ENCODE data around the gene GALR3.

Gene GALR3

DNA sequence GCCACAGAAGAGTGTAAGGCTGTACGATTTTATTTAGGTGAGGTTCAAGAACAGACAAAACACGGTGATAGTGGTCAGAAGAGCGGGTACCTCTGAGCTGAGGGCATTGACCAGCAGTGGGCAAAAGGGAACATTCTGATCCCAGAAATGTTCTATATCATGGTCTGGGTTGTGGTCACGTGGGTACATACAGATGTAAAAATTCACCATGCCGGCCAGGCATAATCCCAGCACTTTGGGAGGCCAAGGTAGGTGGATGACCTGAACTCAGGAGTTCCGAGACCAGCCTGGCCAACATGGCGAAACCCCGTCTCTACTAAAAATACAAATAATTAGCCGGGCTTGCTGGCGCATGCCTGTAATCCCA lies 46.6 kb upstream of the GALR3 start:
- Histone ChIP-seq H3K27ac (replicated peaks) (no peak overlapping the region), H3K4me3 (replicated peaks; ENCODE audit: insufficient read depth, low read length) (no peak overlapping the region), H3K27me3 (ENCODE audit: insufficient read depth, poor library complexity, severe bottlenecking) (no peaks in the 10 kb centered on the region)
- no peak for TF ChIP-seq GABPA (IDR thresholded peaks at IDR 0.05; ENCODE audit: low read depth)
- TF ChIP-seq, protein P1, sequence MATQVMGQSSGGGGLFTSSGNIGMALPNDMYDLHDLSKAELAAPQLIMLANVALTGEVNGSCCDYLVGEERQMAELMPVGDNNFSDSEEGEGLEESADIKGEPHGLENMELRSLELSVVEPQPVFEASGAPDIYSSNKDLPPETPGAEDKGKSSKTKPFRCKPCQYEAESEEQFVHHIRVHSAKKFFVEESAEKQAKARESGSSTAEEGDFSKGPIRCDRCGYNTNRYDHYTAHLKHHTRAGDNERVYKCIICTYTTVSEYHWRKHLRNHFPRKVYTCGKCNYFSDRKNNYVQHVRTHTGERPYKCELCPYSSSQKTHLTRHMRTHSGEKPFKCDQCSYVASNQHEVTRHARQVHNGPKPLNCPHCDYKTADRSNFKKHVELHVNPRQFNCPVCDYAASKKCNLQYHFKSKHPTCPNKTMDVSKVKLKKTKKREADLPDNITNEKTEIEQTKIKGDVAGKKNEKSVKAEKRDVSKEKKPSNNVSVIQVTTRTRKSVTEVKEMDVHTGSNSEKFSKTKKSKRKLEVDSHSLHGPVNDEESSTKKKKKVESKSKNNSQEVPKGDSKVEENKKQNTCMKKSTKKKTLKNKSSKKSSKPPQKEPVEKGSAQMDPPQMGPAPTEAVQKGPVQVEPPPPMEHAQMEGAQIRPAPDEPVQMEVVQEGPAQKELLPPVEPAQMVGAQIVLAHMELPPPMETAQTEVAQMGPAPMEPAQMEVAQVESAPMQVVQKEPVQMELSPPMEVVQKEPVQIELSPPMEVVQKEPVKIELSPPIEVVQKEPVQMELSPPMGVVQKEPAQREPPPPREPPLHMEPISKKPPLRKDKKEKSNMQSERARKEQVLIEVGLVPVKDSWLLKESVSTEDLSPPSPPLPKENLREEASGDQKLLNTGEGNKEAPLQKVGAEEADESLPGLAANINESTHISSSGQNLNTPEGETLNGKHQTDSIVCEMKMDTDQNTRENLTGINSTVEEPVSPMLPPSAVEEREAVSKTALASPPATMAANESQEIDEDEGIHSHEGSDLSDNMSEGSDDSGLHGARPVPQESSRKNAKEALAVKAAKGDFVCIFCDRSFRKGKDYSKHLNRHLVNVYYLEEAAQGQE (IDR thresholded peaks at IDR 0.05; ENCODE audit: insufficient replicate concordance, low read depth) = no peak
- TF ChIP-seq, protein P2, sequence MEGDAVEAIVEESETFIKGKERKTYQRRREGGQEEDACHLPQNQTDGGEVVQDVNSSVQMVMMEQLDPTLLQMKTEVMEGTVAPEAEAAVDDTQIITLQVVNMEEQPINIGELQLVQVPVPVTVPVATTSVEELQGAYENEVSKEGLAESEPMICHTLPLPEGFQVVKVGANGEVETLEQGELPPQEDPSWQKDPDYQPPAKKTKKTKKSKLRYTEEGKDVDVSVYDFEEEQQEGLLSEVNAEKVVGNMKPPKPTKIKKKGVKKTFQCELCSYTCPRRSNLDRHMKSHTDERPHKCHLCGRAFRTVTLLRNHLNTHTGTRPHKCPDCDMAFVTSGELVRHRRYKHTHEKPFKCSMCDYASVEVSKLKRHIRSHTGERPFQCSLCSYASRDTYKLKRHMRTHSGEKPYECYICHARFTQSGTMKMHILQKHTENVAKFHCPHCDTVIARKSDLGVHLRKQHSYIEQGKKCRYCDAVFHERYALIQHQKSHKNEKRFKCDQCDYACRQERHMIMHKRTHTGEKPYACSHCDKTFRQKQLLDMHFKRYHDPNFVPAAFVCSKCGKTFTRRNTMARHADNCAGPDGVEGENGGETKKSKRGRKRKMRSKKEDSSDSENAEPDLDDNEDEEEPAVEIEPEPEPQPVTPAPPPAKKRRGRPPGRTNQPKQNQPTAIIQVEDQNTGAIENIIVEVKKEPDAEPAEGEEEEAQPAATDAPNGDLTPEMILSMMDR (IDR thresholded peaks at IDR 0.05; ENCODE audit: insufficient read depth, low read length) = no peak
- no peak for TF ChIP-seq POLR2AphosphoS5 (IDR thresholded peaks at IDR 0.05; ENCODE audit: low read depth)
- no peak for TF ChIP-seq SPI1 (IDR thresholded peaks at IDR 0.05; ENCODE audit: borderline replicate concordance, low read depth)
- no peak for DNase-seq (ENCODE audit: low read depth in 1 of 2, low spot score in 1 of 2)

DNA sequence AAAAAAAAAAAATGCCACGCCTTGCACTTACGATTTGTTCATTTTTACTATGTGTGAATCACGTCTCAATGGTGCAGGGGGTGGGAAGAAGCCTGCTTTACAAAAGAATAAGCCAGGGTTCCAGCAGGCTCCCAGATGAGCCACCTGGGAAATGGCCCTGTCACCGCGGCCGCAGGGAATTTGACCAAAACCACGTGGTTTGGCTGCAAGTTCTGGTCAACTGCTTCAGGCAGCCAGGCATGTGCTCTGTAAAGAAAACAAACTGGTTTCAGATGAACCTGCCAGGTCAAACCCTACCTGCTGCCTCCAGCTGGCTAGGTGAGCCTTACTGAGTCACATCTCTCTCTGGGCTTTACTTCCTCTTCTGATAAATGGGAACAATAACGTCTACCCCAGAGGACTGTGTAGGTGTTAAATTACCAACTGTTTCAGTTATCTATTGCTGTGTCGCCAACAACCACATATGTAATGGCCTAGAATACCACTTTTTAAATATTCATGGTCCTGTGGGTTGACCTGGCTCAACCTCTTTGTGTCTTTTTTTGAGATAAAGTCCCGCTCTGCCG lies 46.0 kb upstream of the GALR3 start:
- no peak for DNase-seq (ENCODE audit: low read depth in 1 of 2, low spot score in 1 of 2)
- H3K27ac ChIP-seq (replicated peaks) = no peak overlapping the region
- no peaks in the 10 kb centered on the region for H3K27me3 ChIP-seq (ENCODE audit: insufficient read depth, poor library complexity, severe bottlenecking)
- no peak overlapping the region for H3K4me3 ChIP-seq (replicated peaks; ENCODE audit: insufficient read depth, low read length)
- no peak for TF ChIP-seq POLR2AphosphoS5 (IDR thresholded peaks at IDR 0.05; ENCODE audit: low read depth)
- TF ChIP-seq, protein P2 (IDR thresholded peaks at IDR 0.05; ENCODE audit: insufficient read depth, low read length) = no peak
- TF ChIP-seq GABPA (IDR thresholded peaks at IDR 0.05; ENCODE audit: low read depth) = no peak
- no peak for TF ChIP-seq SPI1 (IDR thresholded peaks at IDR 0.05; ENCODE audit: borderline replicate concordance, low read depth)
- TF ChIP-seq, protein P1 (IDR thresholded peaks at IDR 0.05; ENCODE audit: insufficient replicate concordance, low read depth) = no peak

DNA sequence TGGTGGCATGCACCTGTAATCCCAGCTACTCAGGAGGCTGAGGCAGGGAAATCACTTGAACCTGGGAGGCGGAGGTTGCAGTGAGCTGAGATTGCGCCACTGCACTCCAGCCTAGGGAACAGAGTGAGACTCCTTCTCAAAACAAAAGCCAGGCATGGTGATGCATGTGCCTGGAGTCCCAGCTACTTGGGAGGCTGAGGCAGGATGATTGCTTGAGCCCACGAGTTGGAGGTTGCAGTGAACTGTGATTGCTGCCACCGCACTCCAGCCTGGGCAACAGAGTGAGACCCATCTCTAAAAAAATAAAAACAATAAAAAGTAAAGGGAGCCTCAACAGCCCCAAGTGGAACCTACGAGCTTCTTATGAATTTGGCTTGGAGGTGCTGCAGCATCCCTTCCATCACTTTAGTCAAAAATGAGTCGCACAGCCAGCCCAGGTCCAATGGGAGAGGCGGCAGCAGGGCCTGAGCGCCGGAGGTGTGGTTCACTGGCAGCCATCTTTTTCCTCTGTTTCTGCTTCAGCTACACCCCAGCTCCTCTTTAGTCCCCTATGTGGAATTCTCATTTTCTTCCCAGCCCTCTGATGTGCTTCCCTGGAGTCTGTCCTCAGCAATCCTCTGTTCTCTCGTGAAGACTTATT lies 44.7 kb upstream of the GALR3 start:
- no peak for DNase-seq (ENCODE audit: low read depth in 1 of 2, low spot score in 1 of 2)
- H3K27ac ChIP-seq (replicated peaks) = no peak overlapping the region
- H3K27me3 ChIP-seq (ENCODE audit: insufficient read depth, poor library complexity, severe bottlenecking) = no peaks in the 10 kb centered on the region
- H3K4me3 ChIP-seq (replicated peaks; ENCODE audit: insufficient read depth, low read length) = no peak overlapping the region
- TF ChIP-seq POLR2AphosphoS5 (IDR thresholded peaks at IDR 0.05; ENCODE audit: low read depth) = 0 out of 2 replicates have a peak, but pooled peaks have one; percentile 16
- TF ChIP-seq, protein P2 (IDR thresholded peaks at IDR 0.05; ENCODE audit: insufficient read depth, low read length) = no peak

All from HL-60 (cell line).